GM12872 (cell line): Measurements from ENCODE around the gene L1CAM.

ENCODE experiments used
- CTCF ChIP-seq: IDR thresholded peaks from 3 replicates; pipeline ENCODE4 v1.5.1; 2011; ENCODE audit warnings: low read depth, mild to moderate bottlenecking, low read length, moderate library complexity; ENCODE audit not compliant: insufficient read depth

The L1CAM gene

DNA sequence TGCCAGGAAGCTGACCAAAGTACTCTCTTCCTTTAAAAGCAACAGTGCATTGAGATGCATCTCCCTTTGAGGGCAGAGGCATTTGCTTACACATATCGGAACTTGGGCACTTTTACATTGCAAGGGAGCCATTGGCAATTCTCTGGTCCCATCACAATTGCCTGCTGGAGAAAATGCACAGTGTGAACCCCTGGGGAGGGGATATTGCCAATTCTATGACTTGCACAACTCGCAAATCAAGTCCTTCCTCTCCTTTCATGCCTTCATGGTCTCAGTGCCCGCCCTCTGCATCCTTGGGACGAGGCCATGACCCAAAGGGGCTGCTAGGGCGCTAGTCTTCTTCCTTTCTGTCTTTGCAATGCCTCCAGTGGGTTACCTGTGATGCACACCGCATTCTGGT lies 40.8 kb downstream of the L1CAM start:
- no peak for TF ChIP-seq CTCF

GRCh38 chrX:153844509-153845082 lies 41.4 kb downstream of the L1CAM start:
- no peak for TF ChIP-seq CTCF

- no peak for TF ChIP-seq CTCF
Observed at GRCh38 chrX:153836921-153837320, 49.1 kb downstream of the L1CAM start.

GRCh38 chrX:153832728-153833127 lies 53.2 kb downstream of the L1CAM start:
- no peak for TF ChIP-seq CTCF

- no peak for TF ChIP-seq CTCF
Observed at GRCh38 chrX:153831429-153832150, 54.4 kb downstream of the L1CAM start.

DNA sequence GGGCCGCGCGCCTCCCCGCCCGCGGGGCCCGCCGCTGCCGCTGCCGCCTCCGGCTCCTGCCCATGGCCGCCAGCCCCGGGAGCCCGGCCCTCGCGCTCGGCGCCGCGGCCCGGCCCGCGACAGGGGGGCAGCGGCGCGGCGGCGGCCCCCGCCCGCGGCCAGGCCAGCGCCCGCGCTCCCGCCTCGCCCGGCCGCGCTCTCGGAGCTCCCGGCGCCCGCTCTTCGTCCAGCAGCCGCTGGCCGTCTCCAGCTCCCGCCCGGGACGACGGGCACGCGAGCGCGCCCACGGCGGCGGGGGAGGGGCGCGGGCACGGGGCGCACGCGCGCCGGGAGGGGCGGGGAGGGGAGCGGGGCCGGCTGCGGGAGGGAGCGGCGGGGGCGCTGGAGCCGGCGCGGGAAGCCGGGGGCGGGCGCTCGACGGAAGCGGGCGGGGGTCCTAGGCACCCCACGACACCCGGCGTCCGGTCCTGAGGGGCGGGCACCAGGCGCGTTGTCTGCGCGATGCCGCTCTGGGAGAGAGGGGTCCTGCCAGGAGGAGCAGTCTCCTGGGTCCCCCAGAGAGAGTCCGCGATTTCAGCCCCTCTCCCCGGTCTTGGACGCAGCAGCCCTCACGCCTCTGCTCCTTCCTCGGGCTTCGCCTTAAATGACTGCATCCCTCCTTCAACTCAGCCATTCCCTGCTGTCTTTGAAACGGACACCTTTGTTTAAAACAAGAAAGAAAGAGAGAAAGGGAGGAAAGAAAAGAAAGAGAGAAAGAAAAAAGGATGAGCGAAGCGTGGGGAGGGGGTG lies 55.1 kb downstream of the L1CAM start:
- TF ChIP-seq CTCF = no peak

GRCh38 chrX:153829799-153830639 lies 56.0 kb downstream of the L1CAM start, which contains the start of gene PDZD4:
TSS of gene PDZD4 (minus strand) at chrX:153830544. CDS start at chrX:153830298, 246 bp downstream.
- no peak for TF ChIP-seq CTCF
